Spleen (tissue), 11 donors: ENCODE results near the gene ABCC5. TPM values are rescaled to one million over a fixed set of nuclear protein-coding genes. Genes with fewer than 3 reads are reported as not detected.

Experiments used
- DNase-seq: peaks from one replicate; pipeline ENCODE4 v3.0.0-alpha.2; 2020
- H3K27ac ChIP-seq, 8 donors: fragments of 200-600 bp; sonication (generic) in 7 of 8; 1 replicate in 4 of 8; 2 replicates in 4 of 8; pipeline versions ENCODE4 v1.5.0 to v1.8.0; 2016 to 2021; ENCODE audit warnings: inconsistent platforms in 4 of 8, mild to moderate bottlenecking in 4 of 8, moderate library complexity in 1 of 8
- H3K27me3 ChIP-seq, 7 donors: fragments of 200-600 bp; sonication (generic) in 6 of 7; replicated peaks in 1 of 7; 1 replicate in 4 of 7; 2 replicates in 3 of 7; pipeline versions ENCODE4 v1.5.0 to v1.8.0; 2016 to 2021; ENCODE audit warnings: inconsistent platforms in 3 of 7, mild to moderate bottlenecking in 1 of 7
- H3K36me3 ChIP-seq, 6 donors: fragments of 200-600 bp; sonication (generic) in 5 of 6; 1 replicate in 4 of 6; 2 replicates in 2 of 6; pipeline versions ENCODE4 v1.5.0 to v1.8.0; 2016 to 2021; ENCODE audit warnings: inconsistent platforms in 2 of 6
- H3K4me1 ChIP-seq, 6 donors: fragments of 200-600 bp; sonication (generic) in 5 of 6; 1 replicate in 3 of 6; 2 replicates in 3 of 6; pipeline versions ENCODE4 v1.5.0 to v1.8.0; 2016 to 2021; ENCODE audit warnings: inconsistent platforms in 3 of 6
- H3K4me3 ChIP-seq, 8 donors: fragments of 200-600 bp; sonication (generic) in 7 of 8; 1 replicate in 4 of 8; 2 replicates in 4 of 8; pipeline versions ENCODE4 v1.5.0 to v1.8.0; 2016 to 2021; ENCODE audit warnings: inconsistent platforms in 4 of 8, mild to moderate bottlenecking in 4 of 8, moderate library complexity in 2 of 8
- H3K9me3 ChIP-seq, 8 donors: fragments of 200-600 bp; sonication (generic) in 7 of 8; 1 replicate in 4 of 8; 2 replicates in 4 of 8; pipeline versions ENCODE4 v1.5.0 to v1.8.0; 2016 to 2021; ENCODE audit warnings: inconsistent platforms in 4 of 8
- POLR2A ChIP-seq, 3 donors: fragments of 450-650 bp; IDR thresholded peaks; one replicate each; pipeline ENCODE4 v1.5.1; 2017; ENCODE audit warnings: antibody characterized with exemption in 3 of 3, mild to moderate bottlenecking in 1 of 3
- POLR2AphosphoS5 ChIP-seq, 3 donors: sonication (generic); formaldehyde crosslinking; IDR thresholded peaks; one replicate each; pipeline ENCODE4 v1.5.1; 2017; ENCODE audit warnings: antibody characterized with exemption in 3 of 3
- WGBS, 5 donors: extraction: QIAGEN DNeasy Blood & Tissue Kit in 3 of 5; methylation state at CpG; one replicate each; pipeline versions ENCODE4 v1.1.5 to v1.1.7; 2013 to 2018; 5-methylcytosine and 5-hydroxymethylcytosine counted together
- intact Hi-C: fragments of 100-400 bp; cut with DNase I; formaldehyde crosslinking; loops from one replicate; pipeline ENCODE4 v1.15.0; 2023; ENCODE audit warnings: low total_unique reads
- polyA plus RNA-seq, 3 donors: library from polyadenylated mRNA; stranded (reverse); fragments of 200-250 nt; gene quantifications; one replicate each; pipeline ENCODE4 v1.2.1, GENCODE V29; 2013
- total RNA-seq, 7 donors: library from RNA; depleted of rRNA in 3 of 7; stranded (reverse); fragments of >200 nt in 3 of 7; fragmentation: NEBNext Ultra II Directional in 4 of 7; extraction: Animal tissue kit (Norgen Biotek cat#: 25700) in 4 of 7; gene quantifications; one replicate each; pipeline versions ENCODE4 v1.1.0 to v1.2.1, GENCODE V29; 2016 to 2021
- TF ChIP-seq, protein P1 (sequence below), 11 experiments: fragments of 200-600 bp in 7 of 11; fragments of 450-650 bp in 4 of 11; sonication (generic) in 4 of 11; IDR thresholded peaks in 8 of 11; conservative IDR thresholded peaks in 3 of 11; 1 replicate in 7 of 11; 2 replicates in 4 of 11; pipeline versions ENCODE4 v1.4.0 to v1.8.0; 2016 to 2021; ENCODE audit warnings: antibody characterized with exemption in 11 of 11, inconsistent platforms in 4 of 11, mild to moderate bottlenecking in 1 of 11
- donor health status: healthy with polysubstance abuse.
- donor health status: DM: no; HTN: no; CAD: no; lungs with moderate emphysema.
- donor health status: DM: no; HTN: no; CAD: no.
- donor health status: Bipolar disorder and iron deficiency.
- donor health status: healthy.
- donor health status: DM: no; HTN: no; CAD: no.
- donor health status: DM: yes; HTN: yes; CAD: no.

ABCC5 gene
- total and polyA plus RNA-seq, 10 donors: 19.6 to 112 (median 59.9) TPM

DNA sequence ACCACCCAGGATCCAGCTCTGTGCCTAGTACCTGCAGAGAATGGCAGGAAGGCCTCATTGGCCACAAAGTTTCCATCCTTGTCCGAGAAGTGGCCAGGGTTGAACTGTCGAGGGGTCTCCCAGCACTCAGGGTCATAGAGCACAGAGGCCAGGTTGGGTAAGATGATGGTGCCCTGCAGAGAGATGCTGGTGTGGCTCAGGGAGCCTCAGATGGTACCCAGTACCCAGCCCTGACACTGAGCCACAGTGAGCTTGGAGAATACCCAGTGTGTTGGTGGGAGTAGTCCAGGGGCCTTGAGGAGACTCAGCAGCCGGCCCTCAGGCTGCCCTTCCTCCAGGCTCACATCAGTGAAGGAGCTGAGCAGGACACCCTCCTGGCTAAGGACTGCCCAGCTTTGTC is 121.5 kb downstream of the ABCC5 start:
- H3K4me3 ChIP-seq: no peak overlapping the region
- H3K9me3 ChIP-seq: peaks cover 0 to 5% (median 0%) of the 10 kb centered on the region in 8 donors
- H3K4me1 ChIP-seq: peaks cover 0 to 8% (median 2%) of the 10 kb centered on the region in 6 donors
- DNase-seq: peak; percentile 53
- H3K27ac ChIP-seq: no peak overlapping the region
- no peaks in the 10 kb centered on the region for H3K36me3 ChIP-seq
- H3K27me3 ChIP-seq: peaks cover 0 to 47% (median 6%) of the 10 kb centered on the region in 7 donors
- no peak for TF ChIP-seq POLR2A (IDR thresholded peaks at IDR 0.05)
- TF ChIP-seq, protein P1, sequence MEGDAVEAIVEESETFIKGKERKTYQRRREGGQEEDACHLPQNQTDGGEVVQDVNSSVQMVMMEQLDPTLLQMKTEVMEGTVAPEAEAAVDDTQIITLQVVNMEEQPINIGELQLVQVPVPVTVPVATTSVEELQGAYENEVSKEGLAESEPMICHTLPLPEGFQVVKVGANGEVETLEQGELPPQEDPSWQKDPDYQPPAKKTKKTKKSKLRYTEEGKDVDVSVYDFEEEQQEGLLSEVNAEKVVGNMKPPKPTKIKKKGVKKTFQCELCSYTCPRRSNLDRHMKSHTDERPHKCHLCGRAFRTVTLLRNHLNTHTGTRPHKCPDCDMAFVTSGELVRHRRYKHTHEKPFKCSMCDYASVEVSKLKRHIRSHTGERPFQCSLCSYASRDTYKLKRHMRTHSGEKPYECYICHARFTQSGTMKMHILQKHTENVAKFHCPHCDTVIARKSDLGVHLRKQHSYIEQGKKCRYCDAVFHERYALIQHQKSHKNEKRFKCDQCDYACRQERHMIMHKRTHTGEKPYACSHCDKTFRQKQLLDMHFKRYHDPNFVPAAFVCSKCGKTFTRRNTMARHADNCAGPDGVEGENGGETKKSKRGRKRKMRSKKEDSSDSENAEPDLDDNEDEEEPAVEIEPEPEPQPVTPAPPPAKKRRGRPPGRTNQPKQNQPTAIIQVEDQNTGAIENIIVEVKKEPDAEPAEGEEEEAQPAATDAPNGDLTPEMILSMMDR (IDR thresholded peaks at IDR 0.05 in 8 of 11, conservative IDR thresholded peaks at IDR 0.05 in 3 of 11): no peak
- no peak for TF ChIP-seq POLR2AphosphoS5 (IDR thresholded peaks at IDR 0.05)
- intact Hi-C loops: loop anchor here (5.0 kb wide), 1 partner anchor 121 kb away; the partner anchor contains the start of gene ABCC5
- 78 to 94% (median 81%) methylated on average over 2 to 3 of the region's 3 CpGs; no CpG with 5 or more reads in 1 of the 5 donors for WGBS, 5 donors

DNA sequence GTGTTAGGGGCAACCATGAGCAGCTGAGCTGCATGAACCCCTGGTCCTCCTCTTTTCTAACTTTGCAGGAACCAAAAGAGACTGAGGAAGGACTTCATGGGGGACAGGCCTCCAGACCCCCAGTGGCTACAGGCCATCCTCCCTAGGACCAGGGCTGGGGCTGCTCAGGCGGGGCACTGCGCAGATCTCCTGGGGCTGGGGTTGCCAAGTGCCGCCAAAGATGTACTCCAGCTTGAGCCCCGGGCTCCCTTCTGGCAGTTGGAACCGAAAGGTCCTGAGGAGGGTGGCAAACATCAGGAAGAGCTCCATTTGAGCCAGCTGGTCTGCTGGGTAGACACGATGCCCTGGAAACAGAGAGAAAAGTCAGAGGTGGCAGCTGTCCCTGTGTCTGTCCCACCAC is 121.9 kb downstream of the ABCC5 start:
- H3K4me1 ChIP-seq: peaks cover 0 to 8% (median 2%) of the 10 kb centered on the region in 6 donors
- peaks cover 0 to 47% (median 6%) of the 10 kb centered on the region in 7 donors for H3K27me3 ChIP-seq
- no peak overlapping the region for H3K4me3 ChIP-seq
- no peak for TF ChIP-seq POLR2A (IDR thresholded peaks at IDR 0.05)
- H3K9me3 ChIP-seq: peaks cover 0 to 5% (median 0%) of the 10 kb centered on the region in 8 donors
- intact Hi-C loops: loop anchor here (5.0 kb wide), 1 partner anchor 122 kb away; the partner anchor contains the start of gene ABCC5
- H3K27ac ChIP-seq: no peak overlapping the region
- DNase-seq: peak; percentile 63
- H3K36me3 ChIP-seq: no peaks in the 10 kb centered on the region
- 89 to 95% (median 95%) methylated on average over 4 to 6 of the region's 6 CpGs for WGBS, 5 donors

DNA sequence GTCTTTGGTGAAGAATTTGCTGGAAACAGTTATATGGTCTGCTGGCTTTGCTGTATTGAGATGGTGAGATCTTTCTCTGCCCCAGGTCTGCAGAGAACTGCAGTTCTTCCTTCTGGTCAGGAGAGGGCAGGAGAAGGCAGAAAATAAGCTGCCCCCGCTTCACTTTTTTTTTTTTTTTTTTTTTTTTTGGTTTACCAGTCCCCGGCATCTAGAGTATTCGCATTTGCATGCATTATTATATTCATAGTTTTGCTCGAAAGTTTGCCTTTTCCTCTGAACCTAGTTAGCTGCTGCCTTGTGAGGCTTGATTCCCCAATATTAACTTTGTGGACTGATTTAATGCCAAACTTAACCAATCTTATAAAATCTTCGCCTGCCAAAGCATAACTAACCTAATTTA is 122.4 kb downstream of the ABCC5 start:
- no peak overlapping the region for H3K4me3 ChIP-seq
- no peak overlapping the region for H3K27ac ChIP-seq
- H3K4me1 ChIP-seq: peaks cover 0 to 8% (median 2%) of the 10 kb centered on the region in 6 donors
- peaks cover 0 to 5% (median 0%) of the 10 kb centered on the region in 8 donors for H3K9me3 ChIP-seq
- intact Hi-C loops: loop anchor here (5.0 kb wide), 1 partner anchor 122 kb away; the partner anchor contains the start of gene ABCC5
- peaks cover 0 to 47% (median 6%) of the 10 kb centered on the region in 7 donors for H3K27me3 ChIP-seq
- TF ChIP-seq, protein P1 (IDR thresholded peaks at IDR 0.05 in 8 of 11, conservative IDR thresholded peaks at IDR 0.05 in 3 of 11): peak; percentile 70 to 93 (median 85)
- no peak for TF ChIP-seq POLR2A (IDR thresholded peaks at IDR 0.05)
- TF ChIP-seq POLR2AphosphoS5 (IDR thresholded peaks at IDR 0.05): no peak
- WGBS, 5 donors: 17 to 21% (median 18%) methylated on average over 5 of the region's 5 CpGs
- DNase-seq: no peak
- H3K36me3 ChIP-seq: no peaks in the 10 kb centered on the region

DNA sequence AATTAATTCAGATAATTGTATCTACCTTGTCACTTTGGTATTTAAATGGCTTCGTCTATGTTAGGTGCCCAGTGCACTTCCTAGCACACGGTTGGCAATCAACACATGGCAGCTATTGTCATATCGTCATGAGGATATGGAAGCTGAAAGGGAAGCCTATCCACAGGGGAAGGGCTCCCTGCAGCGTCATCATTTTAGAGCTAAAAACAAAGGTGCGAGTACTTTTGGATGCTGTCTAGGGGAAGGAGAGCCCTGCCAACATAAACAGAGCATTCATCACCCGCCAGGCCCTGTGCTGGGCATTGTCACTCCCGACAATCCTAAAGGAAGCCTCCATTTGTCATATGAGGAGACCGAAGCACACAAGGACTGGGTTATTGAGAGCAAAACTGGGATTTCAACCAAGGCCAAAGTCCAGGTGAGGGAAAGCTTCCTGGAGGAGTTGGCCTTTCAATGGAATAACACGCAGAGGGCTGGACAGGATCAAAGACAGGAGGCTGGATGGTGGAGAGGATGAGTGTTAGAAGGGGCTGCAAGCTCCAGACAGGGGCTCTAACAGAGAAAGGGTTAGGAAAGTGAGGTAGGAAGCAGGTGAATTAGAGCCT is 125.0 kb downstream of the ABCC5 start:
- no peaks in the 10 kb centered on the region for H3K9me3 ChIP-seq
- no peak overlapping the region for H3K27ac ChIP-seq
- no peaks in the 10 kb centered on the region for H3K36me3 ChIP-seq
- 56 to 76% (median 69%) methylated on average over 9 of the region's 9 CpGs for WGBS, 5 donors
- peaks cover 0 to 8% (median 2%) of the 10 kb centered on the region in 6 donors for H3K4me1 ChIP-seq
- DNase-seq: peak; percentile 30
- peaks cover 0 to 33% (median 6%) of the 10 kb centered on the region in 7 donors for H3K27me3 ChIP-seq
- no peak overlapping the region for H3K4me3 ChIP-seq
- intact Hi-C loops: no loop called here
- TF ChIP-seq POLR2AphosphoS5 (IDR thresholded peaks at IDR 0.05): no peak

DNA sequence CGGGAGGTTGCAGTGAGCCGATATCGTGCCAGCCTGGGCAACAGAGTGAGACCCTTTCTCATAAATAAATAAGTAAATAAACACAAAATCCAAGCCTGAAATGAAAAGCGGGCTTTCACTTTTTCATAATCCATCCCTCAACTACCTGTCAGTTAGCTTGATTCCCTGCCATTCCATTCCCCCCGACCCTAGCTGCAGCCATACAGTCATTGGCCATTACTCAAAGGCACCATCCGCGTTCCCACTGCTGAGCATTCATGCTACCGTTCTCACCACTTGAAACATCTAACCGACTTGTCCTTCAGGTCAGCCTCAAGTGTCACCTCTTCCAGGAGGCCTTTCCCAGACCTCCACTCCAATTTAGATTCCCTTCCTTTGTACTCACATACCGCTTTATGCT is 131.9 kb downstream of the ABCC5 start:
- TF ChIP-seq, protein P1 (IDR thresholded peaks at IDR 0.05 in 8 of 11, conservative IDR thresholded peaks at IDR 0.05 in 3 of 11): no peak
- no peak for TF ChIP-seq POLR2A (IDR thresholded peaks at IDR 0.05)
- no peak for TF ChIP-seq POLR2AphosphoS5 (IDR thresholded peaks at IDR 0.05)
- Histone ChIP-seq H3K4me1 (peaks cover 20 to 44% (median 31%) of the 10 kb centered on the region in 6 donors), H3K9me3 (no peaks in the 10 kb centered on the region), H3K36me3 (peaks cover 0 to 5% (median 0%) of the 10 kb centered on the region in 6 donors), H3K27me3 (no peaks in the 10 kb centered on the region), H3K27ac (peak overlapping the region in 1 of 8 donors; percentile 92), H3K4me3 (peak overlapping the region in 1 of 8 donors; percentile 86)
- 87 to 97% (median 95%) methylated on average over 10 of the region's 10 CpGs for WGBS, 5 donors
- no peak for DNase-seq
- intact Hi-C loops: loop anchor here (10.0 kb wide), 1 partner anchor 369 kb away; no protein-coding TSS in a partner anchor
